Neural cell (in vitro differentiated cells): ENCODE data around the gene PDLIM5. TPM values are rescaled to one million over a fixed set of nuclear protein-coding genes. Genes with fewer than 3 reads are reported as not detected.

Source experiments
- H2AFZ ChIP-seq: fragments of 200-600, 300-800 bp; sonication (generic), shearing (Covaris generic); 2 replicates; pipeline ENCODE4 v1.6.0; 2014; ENCODE audit warnings: low read depth, mild to moderate bottlenecking, antibody characterized with exemption, low read length, moderate library complexity
- H3F3A ChIP-seq: fragments of 200-600 bp; shearing (Covaris generic); 2 replicates; pipeline ENCODE4 v1.6.1; 2016; ENCODE audit warnings: mild to moderate bottlenecking, moderate library complexity, mixed read lengths, antibody characterized with exemption, low read length; ENCODE audit not compliant: insufficient read depth, poor library complexity, severe bottlenecking
- H3K27ac ChIP-seq: fragments of 200-600, 300-800 bp; sonication (generic), shearing (Covaris generic); 2 replicates; pipeline ENCODE4 v1.5.1; 2014; ENCODE audit warnings: mild to moderate bottlenecking, low read length, moderate library complexity
- H3K27me3 ChIP-seq: fragments of 300-800, 200-600 bp; sonication (generic), shearing (Covaris generic); 2 replicates; pipeline ENCODE4 v1.6.0; 2014; ENCODE audit warnings: mild to moderate bottlenecking, low read depth, low read length, moderate library complexity; ENCODE audit not compliant: insufficient read depth
- H3K36me3 ChIP-seq: fragments of 300-800, 200-600 bp; sonication (generic), shearing (Covaris generic); 2 replicates; pipeline ENCODE4 v1.5.1; 2014; ENCODE audit warnings: mild to moderate bottlenecking, antibody characterized with exemption, low read length, moderate library complexity; ENCODE audit not compliant: insufficient read depth
- H3K4me2 ChIP-seq: fragments of 300-800, 200-600 bp; sonication (generic), shearing (Covaris generic); 2 replicates; pipeline ENCODE4 v1.6.0; 2014; ENCODE audit warnings: mild to moderate bottlenecking, low read length
- H3K4me3 ChIP-seq: fragments of 300-800, 200-600 bp; sonication (generic), shearing (Covaris generic); 2 replicates; pipeline ENCODE4 v1.5.1; 2014; ENCODE audit warnings: mild to moderate bottlenecking, low read length, moderate library complexity
- H3K79me2 ChIP-seq: fragments of 200-600 bp; shearing (Covaris generic); replicated peaks from 2 replicates; pipeline ENCODE4 v1.6.0; 2014; ENCODE audit warnings: mild to moderate bottlenecking, low read length, moderate library complexity; ENCODE audit not compliant: insufficient read depth
- H3K9ac ChIP-seq: fragments of 300-800, 200-600 bp; sonication (generic), shearing (Covaris generic); 2 replicates; pipeline ENCODE4 v1.6.1; 2016; ENCODE audit warnings: mild to moderate bottlenecking, low read length, mixed read lengths
- H3K9me2 ChIP-seq: fragments of 200-600 bp; shearing (Covaris generic); 2 replicates; pipeline ENCODE4 v1.6.1; 2016; ENCODE audit warnings: mild to moderate bottlenecking, low read length, mixed read lengths; ENCODE audit not compliant: insufficient read depth
- H3K9me3 ChIP-seq: fragments of 200-600, 300-800 bp; sonication (generic), shearing (Covaris generic); 2 replicates; pipeline ENCODE4 v1.6.1; 2016; ENCODE audit warnings: mild to moderate bottlenecking, mixed run types, low read length, moderate library complexity, mixed read lengths
- H4K20me1 ChIP-seq: fragments of 200-600 bp; shearing (Covaris generic); 2 replicates; pipeline ENCODE4 v1.6.1; 2016; ENCODE audit warnings: mild to moderate bottlenecking, mixed run types; ENCODE audit not compliant: insufficient read depth
- EP300 ChIP-seq: fragments of 450-650 bp; conservative IDR thresholded peaks from 2 replicates; pipeline ENCODE4 v1.6.1; 2014; ENCODE audit warnings: antibody characterized with exemption, mild to moderate bottlenecking, moderate library complexity; ENCODE audit not compliant: poor library complexity, severe bottlenecking
- EZH2 ChIP-seq: fragments of 200-600, 300-800 bp; shearing (Covaris generic), sonication (generic); IDR thresholded peaks from 2 replicates; pipeline ENCODE4 v1.6.1; 2014; ENCODE audit warnings: antibody characterized with exemption, low read length, borderline replicate concordance, mild to moderate bottlenecking; ENCODE audit not compliant: insufficient read depth, poor library complexity, severe bottlenecking
- MXI1 ChIP-seq: fragments of 450-650 bp; conservative IDR thresholded peaks from 2 replicates; pipeline ENCODE4 v1.6.1; 2014; ENCODE audit warnings: antibody characterized with exemption, mild to moderate bottlenecking; ENCODE audit not compliant: poor library complexity, severe bottlenecking
- POLR2AphosphoS5 ChIP-seq: IDR thresholded peaks from 2 replicates; pipeline ENCODE4 v1.6.1; 2012
- RAD21 ChIP-seq: fragments of 450-650 bp; conservative IDR thresholded peaks from 2 replicates; pipeline ENCODE4 v1.6.1; 2014; ENCODE audit warnings: antibody characterized with exemption, mild to moderate bottlenecking, moderate library complexity
- SMC3 ChIP-seq: fragments of 450-650 bp; conservative IDR thresholded peaks from 2 replicates; pipeline ENCODE4 v1.6.1; 2014; ENCODE audit warnings: antibody characterized with exemption, mild to moderate bottlenecking, moderate library complexity; ENCODE audit not compliant: poor library complexity
- TAF1 ChIP-seq: IDR thresholded peaks from 2 replicates; pipeline ENCODE4 v1.6.1; 2012; ENCODE audit warnings: low read depth
- polyA plus RNA-seq: library from polyadenylated mRNA; depleted of rRNA; stranded (reverse); fragments of >200 nt; gene quantifications from 2 replicates; pipeline ENCODE4 v1.2.3, GENCODE V29; 2014
- TF ChIP-seq, protein P1 (sequence below): fragments of 450-650 bp; IDR thresholded peaks from 2 replicates; pipeline ENCODE4 v1.5.1; 2014; ENCODE audit warnings: antibody characterized with exemption, mild to moderate bottlenecking, moderate library complexity; ENCODE audit not compliant: poor library complexity, severe bottlenecking
- TF ChIP-seq, protein P2 (sequence below): IDR thresholded peaks from 2 replicates; pipeline ENCODE4 v1.6.1; 2012; ENCODE audit warnings: borderline replicate concordance

Gene PDLIM5
- polyA plus RNA-seq, 1 donor from 2014 or later: 1.6 TPM

GRCh38 chr4:94515365-94515764 is 63.6 kb downstream of the PDLIM5 start:
- Histone ChIP-seq H3K4me2 (no peak overlapping the region), H3K9ac (no peak overlapping the region), H3K9me3 (no peaks in the 10 kb centered on the region), H3K27ac (no peak overlapping the region), H3K9me2 (no peaks in the 10 kb centered on the region), H3K4me3 (no peak overlapping the region), H3K79me2 (no peaks in the 10 kb centered on the region), H3F3A (no peaks in the 10 kb centered on the region), H3K36me3 (no peaks in the 10 kb centered on the region), H4K20me1 (no peaks in the 10 kb centered on the region), H3K27me3 (no peaks in the 10 kb centered on the region), H2AFZ (no peak overlapping the region)
- TF ChIP-seq RAD21: no peak
- TF ChIP-seq POLR2AphosphoS5: no peak
- TF ChIP-seq, protein P1, sequence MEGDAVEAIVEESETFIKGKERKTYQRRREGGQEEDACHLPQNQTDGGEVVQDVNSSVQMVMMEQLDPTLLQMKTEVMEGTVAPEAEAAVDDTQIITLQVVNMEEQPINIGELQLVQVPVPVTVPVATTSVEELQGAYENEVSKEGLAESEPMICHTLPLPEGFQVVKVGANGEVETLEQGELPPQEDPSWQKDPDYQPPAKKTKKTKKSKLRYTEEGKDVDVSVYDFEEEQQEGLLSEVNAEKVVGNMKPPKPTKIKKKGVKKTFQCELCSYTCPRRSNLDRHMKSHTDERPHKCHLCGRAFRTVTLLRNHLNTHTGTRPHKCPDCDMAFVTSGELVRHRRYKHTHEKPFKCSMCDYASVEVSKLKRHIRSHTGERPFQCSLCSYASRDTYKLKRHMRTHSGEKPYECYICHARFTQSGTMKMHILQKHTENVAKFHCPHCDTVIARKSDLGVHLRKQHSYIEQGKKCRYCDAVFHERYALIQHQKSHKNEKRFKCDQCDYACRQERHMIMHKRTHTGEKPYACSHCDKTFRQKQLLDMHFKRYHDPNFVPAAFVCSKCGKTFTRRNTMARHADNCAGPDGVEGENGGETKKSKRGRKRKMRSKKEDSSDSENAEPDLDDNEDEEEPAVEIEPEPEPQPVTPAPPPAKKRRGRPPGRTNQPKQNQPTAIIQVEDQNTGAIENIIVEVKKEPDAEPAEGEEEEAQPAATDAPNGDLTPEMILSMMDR: no peak
- no peak for TF ChIP-seq EZH2
- no peak for TF ChIP-seq EP300
- no peak for TF ChIP-seq MXI1
- TF ChIP-seq, protein P2, sequence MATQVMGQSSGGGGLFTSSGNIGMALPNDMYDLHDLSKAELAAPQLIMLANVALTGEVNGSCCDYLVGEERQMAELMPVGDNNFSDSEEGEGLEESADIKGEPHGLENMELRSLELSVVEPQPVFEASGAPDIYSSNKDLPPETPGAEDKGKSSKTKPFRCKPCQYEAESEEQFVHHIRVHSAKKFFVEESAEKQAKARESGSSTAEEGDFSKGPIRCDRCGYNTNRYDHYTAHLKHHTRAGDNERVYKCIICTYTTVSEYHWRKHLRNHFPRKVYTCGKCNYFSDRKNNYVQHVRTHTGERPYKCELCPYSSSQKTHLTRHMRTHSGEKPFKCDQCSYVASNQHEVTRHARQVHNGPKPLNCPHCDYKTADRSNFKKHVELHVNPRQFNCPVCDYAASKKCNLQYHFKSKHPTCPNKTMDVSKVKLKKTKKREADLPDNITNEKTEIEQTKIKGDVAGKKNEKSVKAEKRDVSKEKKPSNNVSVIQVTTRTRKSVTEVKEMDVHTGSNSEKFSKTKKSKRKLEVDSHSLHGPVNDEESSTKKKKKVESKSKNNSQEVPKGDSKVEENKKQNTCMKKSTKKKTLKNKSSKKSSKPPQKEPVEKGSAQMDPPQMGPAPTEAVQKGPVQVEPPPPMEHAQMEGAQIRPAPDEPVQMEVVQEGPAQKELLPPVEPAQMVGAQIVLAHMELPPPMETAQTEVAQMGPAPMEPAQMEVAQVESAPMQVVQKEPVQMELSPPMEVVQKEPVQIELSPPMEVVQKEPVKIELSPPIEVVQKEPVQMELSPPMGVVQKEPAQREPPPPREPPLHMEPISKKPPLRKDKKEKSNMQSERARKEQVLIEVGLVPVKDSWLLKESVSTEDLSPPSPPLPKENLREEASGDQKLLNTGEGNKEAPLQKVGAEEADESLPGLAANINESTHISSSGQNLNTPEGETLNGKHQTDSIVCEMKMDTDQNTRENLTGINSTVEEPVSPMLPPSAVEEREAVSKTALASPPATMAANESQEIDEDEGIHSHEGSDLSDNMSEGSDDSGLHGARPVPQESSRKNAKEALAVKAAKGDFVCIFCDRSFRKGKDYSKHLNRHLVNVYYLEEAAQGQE: no peak
- no peak for TF ChIP-seq SMC3
- TF ChIP-seq TAF1: no peak

- Histone ChIP-seq H3K4me2 (no peak overlapping the region), H3K27me3 (no peaks in the 10 kb centered on the region), H3K79me2 (no peaks in the 10 kb centered on the region), H4K20me1 (no peaks in the 10 kb centered on the region), H3K9ac (no peak overlapping the region), H3K4me3 (no peak overlapping the region), H3K36me3 (no peaks in the 10 kb centered on the region), H3F3A (no peaks in the 10 kb centered on the region), H3K9me2 (no peaks in the 10 kb centered on the region), H2AFZ (no peak overlapping the region), H3K9me3 (no peaks in the 10 kb centered on the region), H3K27ac (no peak overlapping the region)
- TF ChIP-seq RAD21: no peak
- TF ChIP-seq POLR2AphosphoS5: no peak
- TF ChIP-seq TAF1: no peak
- no peak for TF ChIP-seq SMC3
- TF ChIP-seq, protein P2: no peak
- TF ChIP-seq, protein P1: no peak
- no peak for TF ChIP-seq EP300
- TF ChIP-seq MXI1: no peak
- no peak for TF ChIP-seq EZH2
Observed at GRCh38 chr4:94516067-94516466, 64.3 kb downstream of the PDLIM5 start.
